AG04450 (cell line): ENCODE data around the gene CAV2. TPM values are rescaled to one million over a fixed set of nuclear protein-coding genes. Genes with fewer than 3 reads are reported as not detected.

Experiments used
- CTCF ChIA-PET: fragments of 300-600, 350-600 bp; formaldehyde crosslinking; extraction: SDS; loops from one replicate; lab custom pipeline; 2022; ENCODE audit warnings: antibody characterized with exemption, inconsistent platforms; lab: Charles Lee
- POLR2A ChIA-PET: fragments of 350-600 bp; formaldehyde crosslinking; extraction: SDS; loops from one replicate; lab custom pipeline; 2021; ENCODE audit warnings: antibody characterized with exemption, inconsistent platforms; lab: Yijun Ruan, JAX
- DNase-seq: peaks from one replicate; pipeline ENCODE4 v3.0.0-alpha.2; 2011; ENCODE audit warnings: low read depth, low spot score
- H3K27ac ChIP-seq: one replicate; pipeline ENCODE4 v1.5.1; 2012; ENCODE audit warnings: low read depth, low read length, control low read depth
- H3K27me3 ChIP-seq: one replicate; pipeline ENCODE4 v1.6.0; 2012; ENCODE audit warnings: low read length; ENCODE audit not compliant: control insufficient read depth, insufficient read depth
- H3K4me3 ChIP-seq: 2 replicates; pipeline ENCODE4 v1.5.1; 2011; ENCODE audit warnings: mild to moderate bottlenecking, low read depth, low read length, control low read depth
- H3K9me3 ChIP-seq: 2 replicates; pipeline ENCODE4 v1.5.1; 2012; ENCODE audit warnings: low read length; ENCODE audit not compliant: control insufficient read depth, insufficient read depth
- polyA plus RNA-seq: library from polyadenylated mRNA; depleted of rRNA; stranded (reverse); fragments of >200 nt; gene quantifications from 2 replicates; pipeline ENCODE4 v1.2.3, GENCODE V29; 2011
- TF ChIP-seq, protein P1 (sequence below): IDR thresholded peaks from 2 replicates; pipeline ENCODE4 v1.5.1; 2011; ENCODE audit warnings: low read depth, low read length, control low read depth, inconsistent platforms

Gene CAV2
- polyA plus RNA-seq, 1 experiment = 265 TPM

DNA sequence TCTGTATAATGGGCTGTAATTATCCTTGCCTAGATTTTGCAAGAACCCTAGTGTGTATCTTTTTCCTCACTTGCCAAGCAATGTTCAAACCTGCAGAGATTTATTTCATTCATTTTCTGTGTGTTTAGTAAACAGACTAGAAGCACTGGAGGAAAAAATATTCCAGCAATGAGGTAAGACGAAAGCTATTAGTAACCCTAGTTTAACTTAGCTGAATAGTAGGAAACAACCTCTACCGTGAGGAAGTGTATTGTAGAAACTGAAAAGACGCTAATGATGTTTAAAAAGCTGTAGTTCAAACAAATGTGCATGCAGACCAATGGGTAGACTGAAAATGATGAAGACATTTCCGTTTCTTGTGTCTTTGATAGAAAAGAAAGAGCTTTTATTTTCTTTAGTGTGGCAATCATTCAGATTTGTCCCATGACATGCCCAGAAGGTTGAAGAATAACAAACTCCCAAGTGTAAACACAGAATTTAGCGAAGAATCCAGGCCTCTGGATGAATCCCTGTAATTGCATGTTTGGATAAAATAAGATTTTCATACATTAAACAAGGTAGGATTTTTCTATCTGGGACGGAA is 46.0 kb downstream of the CAV2 start:
- CTCF ChIA-PET = interaction anchor here (0.5 to 1.0 kb wide), 2 partner anchors 9 to 24 kb away, joined by 3 read pairs; no protein-coding TSS in a partner anchor

DNA sequence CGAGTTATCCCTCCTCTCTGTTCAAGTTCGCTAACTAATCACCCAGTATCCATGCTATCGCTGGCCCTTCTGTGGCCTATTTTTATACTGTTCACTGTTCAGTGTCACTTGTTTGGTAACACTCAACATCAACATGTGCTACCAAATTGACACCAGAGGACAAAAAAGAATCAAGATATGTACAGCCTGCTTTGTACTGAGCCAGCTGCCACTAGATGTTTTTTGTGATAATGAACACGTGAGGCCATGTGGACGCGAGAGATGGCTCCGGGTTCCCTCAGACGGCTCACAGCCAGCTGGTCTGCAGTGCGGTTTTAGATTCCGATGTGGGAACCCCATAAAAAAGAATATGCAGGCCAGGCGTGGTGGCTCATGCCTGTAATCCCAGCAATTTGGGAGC is 46.5 kb downstream of the CAV2 start:
- POLR2A ChIA-PET = interaction anchor here (0.7 to 0.9 kb wide), 2 partner anchors 8 to 9 kb away, joined by 3 to 4 read pairs; no protein-coding TSS in a partner anchor

More for the DNA sequence above, 46.0 kb downstream of the CAV2 start:
- Histone ChIP-seq H3K4me3 (no peak overlapping the region), H3K27me3 (no peaks in the 10 kb centered on the region), H3K27ac (peak overlapping the region; percentile 32), H3K9me3 (no peaks in the 10 kb centered on the region)
- POLR2A ChIA-PET = interaction anchor here (0.6 to 0.9 kb wide), 3 partner anchors 9 to 1295 kb away, joined by 3 to 4 read pairs (median 3); no protein-coding TSS in a partner anchor
- no peak for DNase-seq
- TF ChIP-seq, protein P1, sequence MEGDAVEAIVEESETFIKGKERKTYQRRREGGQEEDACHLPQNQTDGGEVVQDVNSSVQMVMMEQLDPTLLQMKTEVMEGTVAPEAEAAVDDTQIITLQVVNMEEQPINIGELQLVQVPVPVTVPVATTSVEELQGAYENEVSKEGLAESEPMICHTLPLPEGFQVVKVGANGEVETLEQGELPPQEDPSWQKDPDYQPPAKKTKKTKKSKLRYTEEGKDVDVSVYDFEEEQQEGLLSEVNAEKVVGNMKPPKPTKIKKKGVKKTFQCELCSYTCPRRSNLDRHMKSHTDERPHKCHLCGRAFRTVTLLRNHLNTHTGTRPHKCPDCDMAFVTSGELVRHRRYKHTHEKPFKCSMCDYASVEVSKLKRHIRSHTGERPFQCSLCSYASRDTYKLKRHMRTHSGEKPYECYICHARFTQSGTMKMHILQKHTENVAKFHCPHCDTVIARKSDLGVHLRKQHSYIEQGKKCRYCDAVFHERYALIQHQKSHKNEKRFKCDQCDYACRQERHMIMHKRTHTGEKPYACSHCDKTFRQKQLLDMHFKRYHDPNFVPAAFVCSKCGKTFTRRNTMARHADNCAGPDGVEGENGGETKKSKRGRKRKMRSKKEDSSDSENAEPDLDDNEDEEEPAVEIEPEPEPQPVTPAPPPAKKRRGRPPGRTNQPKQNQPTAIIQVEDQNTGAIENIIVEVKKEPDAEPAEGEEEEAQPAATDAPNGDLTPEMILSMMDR = no peak

DNA sequence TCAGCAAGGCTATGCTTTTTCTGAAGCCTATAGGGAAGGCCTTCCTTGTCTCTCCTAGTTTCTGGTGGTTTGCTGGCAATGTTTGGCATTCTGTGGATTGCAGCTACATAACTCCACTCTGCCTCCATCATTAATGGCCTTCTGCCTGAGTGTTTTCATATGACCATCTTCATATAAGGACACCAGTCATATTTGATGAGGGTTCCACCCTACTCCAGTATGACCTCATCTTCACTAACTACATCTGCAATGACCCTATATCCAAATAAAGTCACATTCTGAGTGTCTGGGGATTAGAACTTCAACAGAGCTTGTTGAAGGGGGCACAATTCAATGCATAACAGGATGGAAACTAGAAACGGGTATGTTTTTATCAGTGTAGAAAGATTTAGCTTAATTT is 47.4 kb downstream of the CAV2 start:
- POLR2A ChIA-PET = interaction anchor here (1.0 kb wide), 1 partner anchor 11 kb away, joined by 6 read pairs; no protein-coding TSS in a partner anchor
- no peak for DNase-seq

More for the DNA sequence above, 46.5 kb downstream of the CAV2 start:
- CTCF ChIA-PET = interaction anchor here (1.0 to 1.6 kb wide), 2 partner anchors 20 to 24 kb away, joined by 3 read pairs; no protein-coding TSS in a partner anchor
- Histone ChIP-seq H3K4me3 (no peak overlapping the region), H3K9me3 (no peaks in the 10 kb centered on the region), H3K27me3 (no peaks in the 10 kb centered on the region), H3K27ac (peak overlapping the region; percentile 32)
- no peak for DNase-seq
- TF ChIP-seq, protein P1 = no peak

DNA sequence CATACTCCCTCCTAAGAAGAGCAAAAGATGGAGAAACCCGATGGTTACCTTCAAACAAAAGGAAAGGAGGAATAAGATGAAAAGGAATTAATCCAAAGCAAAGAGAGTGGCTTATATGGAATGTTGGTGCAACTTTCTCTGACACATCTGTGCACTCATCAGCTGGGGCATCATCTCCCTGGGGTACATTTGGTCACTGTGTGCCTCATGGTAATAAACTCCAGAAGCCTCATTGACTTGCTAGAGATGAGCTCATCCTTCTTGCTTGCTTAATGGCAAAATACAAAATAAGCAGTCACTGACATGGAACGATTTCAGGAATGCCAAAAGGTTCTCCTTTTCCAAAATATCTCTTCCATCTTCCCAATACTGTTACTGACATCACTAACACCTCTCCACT is 47.8 kb downstream of the CAV2 start:
- Histone ChIP-seq H3K27ac (peak overlapping the region; percentile 41), H3K27me3 (no peaks in the 10 kb centered on the region), H3K9me3 (no peaks in the 10 kb centered on the region), H3K4me3 (no peak overlapping the region)
- TF ChIP-seq, protein P1 = no peak
- ChIA-PET POLR2A (interaction anchor here (1.0 kb wide), 1 partner anchor 10 kb away, joined by 6 read pairs; no protein-coding TSS in a partner anchor), CTCF (interaction anchor here (0.6 to 1.6 kb wide), 4 partner anchors 21 to 384 kb away, joined by 3 to 6 read pairs (median 4); no protein-coding TSS in a partner anchor)
- DNase-seq = no peak

More for the DNA sequence above, 47.4 kb downstream of the CAV2 start:
- TF ChIP-seq, protein P1 = no peak
- CTCF ChIA-PET = interaction anchor here (0.6 to 1.6 kb wide), 4 partner anchors 21 to 383 kb away, joined by 3 to 6 read pairs (median 4); no protein-coding TSS in a partner anchor
- no peak overlapping the region for H3K4me3 ChIP-seq
- H3K9me3 ChIP-seq = no peaks in the 10 kb centered on the region
- no peak overlapping the region for H3K27ac ChIP-seq
- H3K27me3 ChIP-seq = no peaks in the 10 kb centered on the region

DNA sequence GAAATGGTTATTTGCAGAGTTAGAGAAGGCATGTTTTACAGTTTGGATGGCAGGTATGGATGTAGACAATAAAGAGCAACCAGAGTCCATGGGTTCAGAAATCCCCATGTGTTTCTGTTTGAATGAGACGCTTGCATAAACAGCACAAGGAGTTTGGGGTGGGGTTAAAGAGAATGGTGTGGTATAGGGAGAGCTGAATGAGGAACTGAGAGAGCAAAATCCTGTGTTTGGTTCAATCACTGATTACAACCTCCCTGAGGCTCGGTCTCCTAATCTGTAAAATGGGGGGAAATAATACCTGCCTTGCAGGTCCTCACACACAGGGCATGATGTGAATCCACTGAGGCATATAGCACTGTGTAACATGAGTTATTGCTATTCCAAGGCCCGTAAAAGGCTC is 49.0 kb downstream of the CAV2 start:
- TF ChIP-seq, protein P1 = no peak
- CTCF ChIA-PET = no interaction called here
- Histone ChIP-seq H3K27me3 (no peaks in the 10 kb centered on the region), H3K4me3 (no peak overlapping the region), H3K9me3 (no peaks in the 10 kb centered on the region), H3K27ac (no peak overlapping the region)
- DNase-seq = no peak
- POLR2A ChIA-PET = no interaction called here
